Upper lobe of right lung (tissue), 1 donor: ENCODE measurements around the gene ZNF319. TPM values are rescaled to one million over a fixed set of nuclear protein-coding genes. Genes with fewer than 3 reads are reported as not detected.
A peak's percentile ranks its signal among the peaks of the same experiment; 100 is the strongest.

Experiments
- ATAC-seq: fragments of 200-7000 bp; cut with Tn5 transposase; one replicate; pipeline ENCODE4 v1.9.1; 2020; ENCODE audit warnings: mild to moderate bottlenecking, moderate library complexity
- DNase-seq: peaks from one replicate; pipeline ENCODE4 v3.0.0-alpha.2; 2020
- H3K27ac ChIP-seq: fragments of 200-600 bp; one replicate; pipeline ENCODE4 v1.8.0; 2022
- H3K27me3 ChIP-seq: fragments of 200-600 bp; one replicate; pipeline ENCODE4 v1.8.0; 2022; ENCODE audit warnings: mild to moderate bottlenecking
- H3K36me3 ChIP-seq: fragments of 200-600 bp; one replicate; pipeline ENCODE4 v1.8.0; 2022
- H3K4me1 ChIP-seq: fragments of 200-600 bp; one replicate; pipeline ENCODE4 v1.8.0; 2022
- H3K4me3 ChIP-seq: fragments of 200-600 bp; one replicate; pipeline ENCODE4 v1.8.0; 2022; ENCODE audit warnings: mild to moderate bottlenecking
- H3K9me3 ChIP-seq: fragments of 200-600 bp; one replicate; pipeline ENCODE4 v1.8.0; 2022
- CTCF ChIP-seq: fragments of 200-600 bp; IDR thresholded peaks from one replicate; pipeline ENCODE4 v1.8.0; 2022; ENCODE audit warnings: antibody characterized with exemption
- intact Hi-C: fragments of 100-400 bp; cut with DNase I; formaldehyde crosslinking; loops from one replicate; pipeline ENCODE4 v1.11.0; 2022
- total RNA-seq: library from RNA; stranded (reverse); fragmentation: NEBNext Ultra II Directional; extraction: Animal tissue kit (Norgen Biotek cat#: 25700); gene quantifications from one replicate; pipeline ENCODE4 v1.2.1, GENCODE V29; 2021
- donor health status: DM: no; HTN: yes; CAD: no; lungs with severe emphysema.

Gene ZNF319
- total RNA-seq, 1 donor from 2014 or later: 10.6 TPM

DNA sequence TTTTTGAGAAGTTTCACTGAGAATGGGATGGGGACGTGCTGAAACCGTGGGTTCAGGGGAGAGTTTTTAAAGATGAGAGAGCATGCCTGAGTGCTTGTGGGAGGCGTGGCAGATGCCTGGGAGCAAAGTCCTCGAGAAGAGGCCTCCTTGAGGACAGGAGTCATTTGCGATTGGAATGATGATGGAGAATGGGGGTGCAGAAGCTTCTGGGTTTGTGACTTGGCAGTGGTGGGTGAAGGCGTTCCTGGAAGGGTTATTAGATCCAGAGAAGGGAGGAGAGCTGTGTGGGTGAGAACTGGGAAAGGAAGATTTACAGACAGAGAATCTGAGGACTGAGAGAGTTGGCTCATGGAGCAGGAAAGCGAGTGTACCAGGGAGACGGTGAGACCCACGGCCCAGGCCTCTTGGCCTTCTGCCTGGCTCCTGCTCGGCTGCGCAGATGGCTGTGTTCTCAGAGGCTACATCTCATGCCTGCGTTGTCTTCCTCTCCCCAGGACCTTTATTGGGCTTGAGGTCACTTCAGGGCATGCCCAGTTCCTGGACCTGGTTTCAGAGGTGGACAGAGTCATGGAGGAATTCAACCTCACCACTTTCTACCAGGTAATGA lies 16.5 kb upstream of the ZNF319 start:
- DNase-seq (peak; percentile 48), ATAC-seq (no peak)
- no peak for TF ChIP-seq CTCF
- Histone ChIP-seq H3K36me3 (peaks cover 34% of the 10 kb centered on the region), H3K9me3 (no peaks in the 10 kb centered on the region), H3K27ac (no peak overlapping the region), H3K4me3 (no peak overlapping the region), H3K4me1 (no peaks in the 10 kb centered on the region), H3K27me3 (no peaks in the 10 kb centered on the region)
- intact Hi-C loops: no loop called here

DNA sequence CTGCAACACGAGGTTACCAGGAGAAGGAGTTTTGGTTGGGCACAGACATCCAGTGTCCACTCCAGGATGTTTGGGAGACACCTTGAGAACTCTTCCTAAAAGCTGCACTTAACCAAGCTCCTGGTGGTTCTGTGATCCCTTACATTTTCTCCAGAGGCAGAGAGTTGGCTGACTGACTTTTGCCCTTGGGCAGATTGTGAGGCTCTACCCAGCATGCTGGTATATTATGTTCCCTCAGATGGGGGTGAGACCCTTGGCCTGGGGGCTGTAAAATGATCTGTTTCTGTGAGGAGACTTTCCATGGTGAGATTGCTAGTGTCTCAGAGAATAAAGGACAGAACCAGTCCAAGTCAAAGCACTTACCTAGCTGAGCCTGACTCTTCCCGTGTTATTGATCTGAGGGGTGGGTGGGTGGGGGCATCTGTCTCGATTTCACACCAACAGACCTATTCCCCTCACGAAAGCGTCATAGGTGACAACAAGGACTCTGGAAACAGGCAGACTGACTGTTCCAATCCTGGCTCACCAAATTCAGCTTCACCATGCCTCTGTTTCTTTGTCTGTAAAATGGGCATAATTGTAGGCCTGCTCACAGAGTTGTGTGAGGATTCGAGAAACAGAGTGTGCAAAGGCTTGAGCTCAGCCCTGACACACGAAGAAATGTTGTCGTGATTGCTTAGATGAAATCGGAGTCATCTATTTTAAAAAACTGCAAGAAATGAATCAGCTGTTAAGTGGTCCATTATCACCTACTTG lies 12.9 kb upstream of the ZNF319 start:
- Histone ChIP-seq H3K4me1 (no peaks in the 10 kb centered on the region), H3K9me3 (no peaks in the 10 kb centered on the region), H3K27me3 (no peaks in the 10 kb centered on the region), H3K36me3 (peaks cover 42% of the 10 kb centered on the region), H3K27ac (no peak overlapping the region), H3K4me3 (no peak overlapping the region)
- intact Hi-C loops: no loop called here
- no peak for TF ChIP-seq CTCF
- no peak for DNase-seq
- no peak for ATAC-seq

DNA sequence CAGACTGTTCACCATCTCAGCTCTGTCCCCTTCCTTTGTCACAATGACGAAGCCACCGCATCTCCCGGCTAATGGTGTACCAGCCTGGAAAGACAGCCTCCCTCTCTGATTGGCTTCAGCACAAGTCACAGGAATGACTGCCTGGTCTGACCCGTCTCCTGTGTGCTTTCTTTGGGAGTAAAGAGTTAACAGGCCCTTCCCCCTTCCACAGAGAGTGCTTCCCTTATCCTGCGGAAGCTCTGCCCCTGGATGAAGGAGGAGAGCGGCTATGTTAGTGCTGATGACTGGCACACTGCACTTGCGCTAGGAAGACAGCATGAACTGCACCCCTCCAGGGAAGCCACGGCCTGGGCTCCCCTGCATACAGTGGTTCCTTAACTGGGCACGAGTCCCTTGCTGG lies 12.0 kb upstream of the ZNF319 start:
- H3K27ac ChIP-seq: no peak overlapping the region
- peaks cover 39% of the 10 kb centered on the region for H3K36me3 ChIP-seq
- no peak overlapping the region for H3K4me3 ChIP-seq
- DNase-seq: no peak
- H3K9me3 ChIP-seq: no peaks in the 10 kb centered on the region
- no peaks in the 10 kb centered on the region for H3K27me3 ChIP-seq
- ATAC-seq: no peak
- H3K4me1 ChIP-seq: no peaks in the 10 kb centered on the region
- intact Hi-C loops: no loop called here
- no peak for TF ChIP-seq CTCF

GRCh38 chr16:58011652-58012051 lies 11.2 kb upstream of the ZNF319 start:
- ATAC-seq: no peak
- no peak overlapping the region for H3K4me3 ChIP-seq
- no peak overlapping the region for H3K27ac ChIP-seq
- TF ChIP-seq CTCF: no peak
- H3K36me3 ChIP-seq: peaks cover 35% of the 10 kb centered on the region
- intact Hi-C loops: no loop called here
- no peaks in the 10 kb centered on the region for H3K9me3 ChIP-seq
- H3K27me3 ChIP-seq: no peaks in the 10 kb centered on the region
- no peaks in the 10 kb centered on the region for H3K4me1 ChIP-seq
- DNase-seq: no peak

DNA sequence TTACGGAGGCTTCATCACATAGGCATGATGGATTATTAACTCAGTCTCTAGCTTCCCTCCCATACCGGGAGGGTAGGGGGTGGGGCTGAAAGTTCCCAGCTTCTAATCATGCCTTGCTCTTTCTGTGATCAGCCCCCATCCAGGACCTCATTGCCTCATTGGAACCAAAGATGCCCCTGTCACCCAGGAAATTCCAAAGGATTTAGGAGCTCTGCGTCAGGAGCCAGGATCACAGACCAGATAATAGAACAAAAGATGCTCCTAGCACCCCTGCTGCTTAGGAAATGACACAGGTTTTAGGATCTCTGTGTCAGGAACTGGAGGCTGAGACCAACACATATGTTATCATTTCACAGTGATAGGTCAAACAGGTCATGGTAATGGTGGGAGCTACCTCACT lies 10.4 kb upstream of the ZNF319 start:
- intact Hi-C loops: no loop called here
- Histone ChIP-seq H3K4me3 (no peak overlapping the region), H3K9me3 (no peaks in the 10 kb centered on the region), H3K27me3 (no peaks in the 10 kb centered on the region), H3K36me3 (peaks cover 35% of the 10 kb centered on the region), H3K27ac (no peak overlapping the region), H3K4me1 (no peaks in the 10 kb centered on the region)
- no peak for ATAC-seq
- TF ChIP-seq CTCF: no peak
- DNase-seq: no peak
